CD14-positive monocyte (primary cell): ENCODE results near the gene GMDS. TPM values are rescaled to one million over a fixed set of nuclear protein-coding genes. Genes with fewer than 3 reads are reported as not detected.

Experiments
- DNase-seq, 3 donors: peaks; one replicate each; pipeline ENCODE4 v3.0.0-alpha.2; 2011 to 2022
- H2AFZ ChIP-seq: 2 replicates; pipeline ENCODE4 v1.6.0; 2012; ENCODE audit warnings: mild to moderate bottlenecking, low read depth, low read length, inconsistent platforms; ENCODE audit not compliant: insufficient read depth, poor library complexity, severe bottlenecking
- H3K27ac ChIP-seq, 2 donors: 1 replicate in 1 of 2; 2 replicates in 1 of 2; pipeline ENCODE4 v1.5.1; 2012 to 2013; ENCODE audit warnings: low read length in 2 of 2, control low read depth in 1 of 2, inconsistent platforms in 1 of 2, low read depth in 1 of 2, mild to moderate bottlenecking in 1 of 2
- H3K27me3 ChIP-seq, 2 donors: one replicate each; pipeline versions ENCODE4 v1.6.0 to v1.6.1; 2011 to 2013; ENCODE audit warnings: low read length in 2 of 2; ENCODE audit not compliant: control insufficient read depth in 2 of 2, insufficient read depth in 2 of 2
- H3K36me3 ChIP-seq, 2 donors: replicated peaks in 1 of 2; 1 replicate in 1 of 2; 2 replicates in 1 of 2; pipeline versions ENCODE4 v1.5.1 to v1.6.1; 2012 to 2013; ENCODE audit warnings: low read length in 2 of 2, control low read depth in 1 of 2, inconsistent platforms in 1 of 2, mild to moderate bottlenecking in 1 of 2; ENCODE audit not compliant: insufficient read depth in 2 of 2, control insufficient read depth in 1 of 2
- H3K4me1 ChIP-seq, 2 donors: 1 replicate in 1 of 2; 2 replicates in 1 of 2; pipeline versions ENCODE4 v1.5.1 to v1.6.1; 2012 to 2013; ENCODE audit warnings: low read length in 2 of 2, control low read depth in 1 of 2, inconsistent platforms in 1 of 2, mild to moderate bottlenecking in 1 of 2, moderate library complexity in 1 of 2; ENCODE audit not compliant: insufficient read depth in 2 of 2, control insufficient read depth in 1 of 2
- H3K4me2 ChIP-seq: replicated peaks from 2 replicates; pipeline ENCODE3; 2012; ENCODE audit warnings: low read length, moderate library complexity, mild to moderate bottlenecking; ENCODE audit not compliant: poor library complexity, severe bottlenecking; ENCODE audit errors: extremely low read depth
- H3K4me3 ChIP-seq, 3 experiments: fragments of 200-600 bp in 1 of 3; sonication (generic) in 1 of 3; replicated peaks in 1 of 3; 1 replicate in 2 of 3; 2 replicates in 1 of 3; pipeline ENCODE4 v1.5.1; 2011 to 2013; ENCODE audit warnings: low read length in 3 of 3, mild to moderate bottlenecking in 3 of 3, control low read depth in 2 of 3, low read depth in 2 of 3, inconsistent platforms in 1 of 3, moderate library complexity in 1 of 3
- H3K79me2 ChIP-seq: 2 replicates; pipeline ENCODE4 v1.6.0; 2012; ENCODE audit warnings: mild to moderate bottlenecking, control low read depth, inconsistent platforms, low read length, moderate library complexity; ENCODE audit not compliant: insufficient read depth
- H3K9ac ChIP-seq: 2 replicates; pipeline ENCODE4 v1.6.0; 2017; ENCODE audit warnings: low read length, mild to moderate bottlenecking; ENCODE audit not compliant: insufficient read depth, poor library complexity, severe bottlenecking
- H3K9me3 ChIP-seq, 2 donors: replicated peaks in 1 of 2; 1 replicate in 1 of 2; 2 replicates in 1 of 2; pipeline versions ENCODE4 v1.5.1 to v1.6.1; 2012 to 2013; ENCODE audit warnings: low read length in 2 of 2, control low read depth in 1 of 2; ENCODE audit not compliant: control insufficient read depth in 1 of 2, insufficient read depth in 1 of 2
- H4K20me1 ChIP-seq: 2 replicates; pipeline ENCODE4 v1.6.0; 2012; ENCODE audit warnings: mild to moderate bottlenecking, low read length, control low read depth, moderate library complexity; ENCODE audit not compliant: insufficient read depth
- H3K27ac Mint-ChIP-seq, 7 donors: one replicate each; pipeline ENCODE4 v1.8.0; 2020; ENCODE audit warnings: mild to moderate bottlenecking in 7 of 7, mixed read lengths in 7 of 7, moderate library complexity in 6 of 7, inconsistent platforms in 2 of 7
- H3K27me3 Mint-ChIP-seq, 3 donors: one replicate each; pipeline ENCODE4 v1.8.0; 2021 to 2022; ENCODE audit warnings: low read depth in 3 of 3, mild to moderate bottlenecking in 3 of 3, mixed read lengths in 3 of 3, moderate library complexity in 3 of 3, inconsistent platforms in 1 of 3
- H3K36me3 Mint-ChIP-seq, 2 donors: one replicate each; pipeline ENCODE4 v1.8.0; 2020; ENCODE audit warnings: mixed read lengths in 2 of 2, inconsistent platforms in 1 of 2, mild to moderate bottlenecking in 1 of 2
- H3K4me1 Mint-ChIP-seq: one replicate; pipeline ENCODE4 v1.8.0; 2020; ENCODE audit warnings: mild to moderate bottlenecking, mixed read lengths
- H3K4me3 Mint-ChIP-seq, 2 donors: one replicate each; pipeline ENCODE4 v1.8.0; 2020; ENCODE audit warnings: mild to moderate bottlenecking in 2 of 2, mixed read lengths in 2 of 2, moderate library complexity in 1 of 2
- H3K9me3 Mint-ChIP-seq, 7 donors: one replicate each; pipeline ENCODE4 v1.8.0; 2020 to 2022; ENCODE audit warnings: mixed read lengths in 7 of 7, mild to moderate bottlenecking in 6 of 7, moderate library complexity in 6 of 7, inconsistent platforms in 2 of 7
- CTCF ChIP-seq: fragments of 200-600 bp; IDR thresholded peaks from one replicate; pipeline ENCODE4 v1.8.0; 2022; ENCODE audit warnings: antibody characterized with exemption, mild to moderate bottlenecking
- WGBS: methylation state at CpG from one replicate; pipeline ENCODE4 v1.1.5; 2013; ENCODE audit warnings: missing lambda C conversion rate; ENCODE audit not compliant: insufficient coverage; 5-methylcytosine and 5-hydroxymethylcytosine counted together
- intact Hi-C, 2 donors: fragments of 100-400 bp; cut with micrococcal nuclease; formaldehyde crosslinking; loops; one replicate each; pipeline versions ENCODE4 v1.15.0 to v1.15.1; 2023
- polyA plus RNA-seq, 3 donors: library from polyadenylated mRNA; depleted of rRNA in 1 of 3; unstranded in 2 of 3; stranded (reverse) in 1 of 3; fragments of 300-500 nt in 2 of 3; fragments of >200 nt in 1 of 3; fragmentation: Illumina TruSeq in 2 of 3; gene quantifications; 1 replicate in 2 of 3; 2 replicates in 1 of 3; pipeline ENCODE4 v1.2.3, GENCODE V29; 2012 to 2021

Gene GMDS
- polyA plus RNA-seq, 3 donors, result 10.5 to 19.9 (median 17.6) TPM

GRCh38 chr6:2208468-2208867 is 36.9 kb downstream of the GMDS start:
- Histone ChIP-seq H3K4me2 (no peak overlapping the region), H3K9ac (no peak overlapping the region), H4K20me1 (peaks cover 7% of the 10 kb centered on the region), H3K4me1 (no peaks in the 10 kb centered on the region), H3K9me3 (no peaks in the 10 kb centered on the region), H2AFZ (no peak overlapping the region), H3K27me3 (no peaks in the 10 kb centered on the region), H3K4me3 (no peak overlapping the region), H3K27ac (no peak overlapping the region), H3K79me2 (no peaks in the 10 kb centered on the region), H3K36me3 (no peaks in the 10 kb centered on the region)
- H3K9me3 Mint-ChIP-seq, result peaks cover 0 to 2% (median 0%) of the 10 kb centered on the region in 7 donors
- H3K27ac Mint-ChIP-seq, result no peak overlapping the region
- TF ChIP-seq CTCF, result no peak
- H3K4me1 Mint-ChIP-seq, result no peaks in the 10 kb centered on the region
- no peaks in the 10 kb centered on the region for H3K36me3 Mint-ChIP-seq
- intact Hi-C loops, result no loop called here
- no peak overlapping the region for H3K4me3 Mint-ChIP-seq
- peaks cover 0 to 3% (median 0%) of the 10 kb centered on the region in 3 donors for H3K27me3 Mint-ChIP-seq
- 100% methylated on average over 2 of the region's 3 CpGs for WGBS
- no peak for DNase-seq

GRCh38 chr6:2205396-2205795 is 40.0 kb downstream of the GMDS start:
- intact Hi-C loops, result no loop called here
- H3K9ac ChIP-seq, result no peak overlapping the region
- Mint-ChIP-seq H3K4me1 (no peaks in the 10 kb centered on the region), H3K27ac (no peak overlapping the region), H3K27me3 (peaks cover 0 to 3% (median 0%) of the 10 kb centered on the region in 3 donors), H3K9me3 (peaks cover 0 to 2% (median 0%) of the 10 kb centered on the region in 7 donors), H3K4me3 (no peak overlapping the region), H3K36me3 (no peaks in the 10 kb centered on the region)
- no peak for TF ChIP-seq CTCF
- no peak overlapping the region for H3K4me3 ChIP-seq
- H3K27me3 ChIP-seq, result no peaks in the 10 kb centered on the region
- no peak overlapping the region for H3K27ac ChIP-seq
- H3K4me1 ChIP-seq, result no peaks in the 10 kb centered on the region
- peaks cover 3% of the 10 kb centered on the region for H4K20me1 ChIP-seq
- no peaks in the 10 kb centered on the region for H3K9me3 ChIP-seq
- DNase-seq, result no peak
- WGBS, result 80% methylated on average over 2 of the region's 3 CpGs
- H3K36me3 ChIP-seq, result no peaks in the 10 kb centered on the region
- no peaks in the 10 kb centered on the region for H3K79me2 ChIP-seq
- H2AFZ ChIP-seq, result no peak overlapping the region
- H3K4me2 ChIP-seq, result no peak overlapping the region
